GM10266 (cell line): ENCODE measurements around the gene OSBPL8.

Experiments used
- DNase-seq: peaks from one replicate; pipeline ENCODE4 v3.0.0; 2012; ENCODE audit errors: extremely low spot score
- TF ChIP-seq, protein P1 (sequence below): IDR thresholded peaks from 2 replicates; pipeline ENCODE4 v1.5.1; 2012; ENCODE audit warnings: mild to moderate bottlenecking, low read depth; ENCODE audit not compliant: control insufficient read depth, insufficient read depth; ENCODE audit errors: missing control alignments

The OSBPL8 gene, protein sequence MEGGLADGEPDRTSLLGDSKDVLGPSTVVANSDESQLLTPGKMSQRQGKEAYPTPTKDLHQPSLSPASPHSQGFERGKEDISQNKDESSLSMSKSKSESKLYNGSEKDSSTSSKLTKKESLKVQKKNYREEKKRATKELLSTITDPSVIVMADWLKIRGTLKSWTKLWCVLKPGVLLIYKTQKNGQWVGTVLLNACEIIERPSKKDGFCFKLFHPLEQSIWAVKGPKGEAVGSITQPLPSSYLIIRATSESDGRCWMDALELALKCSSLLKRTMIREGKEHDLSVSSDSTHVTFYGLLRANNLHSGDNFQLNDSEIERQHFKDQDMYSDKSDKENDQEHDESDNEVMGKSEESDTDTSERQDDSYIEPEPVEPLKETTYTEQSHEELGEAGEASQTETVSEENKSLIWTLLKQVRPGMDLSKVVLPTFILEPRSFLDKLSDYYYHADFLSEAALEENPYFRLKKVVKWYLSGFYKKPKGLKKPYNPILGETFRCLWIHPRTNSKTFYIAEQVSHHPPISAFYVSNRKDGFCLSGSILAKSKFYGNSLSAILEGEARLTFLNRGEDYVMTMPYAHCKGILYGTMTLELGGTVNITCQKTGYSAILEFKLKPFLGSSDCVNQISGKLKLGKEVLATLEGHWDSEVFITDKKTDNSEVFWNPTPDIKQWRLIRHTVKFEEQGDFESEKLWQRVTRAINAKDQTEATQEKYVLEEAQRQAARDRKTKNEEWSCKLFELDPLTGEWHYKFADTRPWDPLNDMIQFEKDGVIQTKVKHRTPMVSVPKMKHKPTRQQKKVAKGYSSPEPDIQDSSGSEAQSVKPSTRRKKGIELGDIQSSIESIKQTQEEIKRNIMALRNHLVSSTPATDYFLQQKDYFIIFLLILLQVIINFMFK

DNA sequence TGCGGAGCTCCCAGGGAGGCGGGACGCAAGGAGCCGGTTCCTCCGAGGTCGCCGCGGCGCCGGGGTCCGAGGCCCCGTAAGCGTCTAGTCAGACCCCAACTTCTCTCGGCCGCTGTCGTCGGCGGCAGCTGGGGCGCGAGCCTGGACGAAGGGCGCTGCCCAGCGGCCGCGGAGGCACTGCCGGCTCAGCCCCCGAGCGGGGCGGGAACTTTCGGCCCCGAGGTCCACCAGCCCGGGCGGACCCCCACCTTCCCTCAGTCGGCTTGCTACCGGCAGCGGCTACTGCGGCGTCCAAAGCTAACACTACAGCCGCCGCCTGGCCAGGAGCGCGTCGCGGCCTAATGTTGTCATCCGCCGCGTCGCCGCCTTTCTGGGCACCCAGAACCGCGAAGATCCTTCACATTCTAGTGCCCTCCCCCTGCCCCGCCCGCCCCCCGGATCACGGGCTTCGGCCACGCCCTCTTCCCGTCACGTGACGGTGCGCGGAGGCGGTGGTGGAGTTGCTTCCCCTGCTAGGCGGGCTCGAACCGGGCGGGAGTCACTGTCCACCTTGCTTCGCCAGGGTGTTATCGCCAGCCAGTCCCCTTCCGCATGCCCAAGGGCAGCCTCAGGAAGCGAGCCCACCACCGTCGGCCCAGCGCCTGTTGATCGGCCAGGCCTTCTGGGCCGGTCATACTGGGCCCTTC is at the start of gene OSBPL8:
OSBPL8 (minus strand) TSS at position 372 of the 686 bp plus-strand sequence. CDS start 72,220 bp downstream, outside the sequence.
- peak; percentile 90 for DNase-seq

DNA sequence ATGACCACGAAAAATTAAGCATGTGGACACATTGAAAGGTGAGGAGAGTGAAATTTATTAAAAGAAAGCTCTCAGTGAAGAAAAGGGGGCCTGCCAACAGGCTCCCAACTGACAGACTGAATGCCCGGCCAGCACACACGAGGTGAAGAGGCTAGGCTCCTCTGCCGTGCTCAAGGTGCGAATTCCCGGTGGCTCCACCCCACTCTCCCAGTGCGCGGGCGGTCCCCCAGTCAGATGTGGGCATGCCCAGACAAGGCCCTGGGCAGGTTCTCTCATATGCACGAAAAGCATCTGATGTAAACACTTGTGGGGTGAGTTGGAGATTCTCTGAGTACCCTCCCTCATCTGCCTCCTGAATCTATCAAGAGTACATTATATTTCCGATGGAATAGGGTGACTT is 48.5 kb upstream of the OSBPL8 start:
- TF ChIP-seq, protein P1, sequence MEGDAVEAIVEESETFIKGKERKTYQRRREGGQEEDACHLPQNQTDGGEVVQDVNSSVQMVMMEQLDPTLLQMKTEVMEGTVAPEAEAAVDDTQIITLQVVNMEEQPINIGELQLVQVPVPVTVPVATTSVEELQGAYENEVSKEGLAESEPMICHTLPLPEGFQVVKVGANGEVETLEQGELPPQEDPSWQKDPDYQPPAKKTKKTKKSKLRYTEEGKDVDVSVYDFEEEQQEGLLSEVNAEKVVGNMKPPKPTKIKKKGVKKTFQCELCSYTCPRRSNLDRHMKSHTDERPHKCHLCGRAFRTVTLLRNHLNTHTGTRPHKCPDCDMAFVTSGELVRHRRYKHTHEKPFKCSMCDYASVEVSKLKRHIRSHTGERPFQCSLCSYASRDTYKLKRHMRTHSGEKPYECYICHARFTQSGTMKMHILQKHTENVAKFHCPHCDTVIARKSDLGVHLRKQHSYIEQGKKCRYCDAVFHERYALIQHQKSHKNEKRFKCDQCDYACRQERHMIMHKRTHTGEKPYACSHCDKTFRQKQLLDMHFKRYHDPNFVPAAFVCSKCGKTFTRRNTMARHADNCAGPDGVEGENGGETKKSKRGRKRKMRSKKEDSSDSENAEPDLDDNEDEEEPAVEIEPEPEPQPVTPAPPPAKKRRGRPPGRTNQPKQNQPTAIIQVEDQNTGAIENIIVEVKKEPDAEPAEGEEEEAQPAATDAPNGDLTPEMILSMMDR = no peak
- no peak for DNase-seq

More for the DNA sequence above, at the start of gene OSBPL8:
- TF ChIP-seq, protein P1 = peak; percentile 52

DNA sequence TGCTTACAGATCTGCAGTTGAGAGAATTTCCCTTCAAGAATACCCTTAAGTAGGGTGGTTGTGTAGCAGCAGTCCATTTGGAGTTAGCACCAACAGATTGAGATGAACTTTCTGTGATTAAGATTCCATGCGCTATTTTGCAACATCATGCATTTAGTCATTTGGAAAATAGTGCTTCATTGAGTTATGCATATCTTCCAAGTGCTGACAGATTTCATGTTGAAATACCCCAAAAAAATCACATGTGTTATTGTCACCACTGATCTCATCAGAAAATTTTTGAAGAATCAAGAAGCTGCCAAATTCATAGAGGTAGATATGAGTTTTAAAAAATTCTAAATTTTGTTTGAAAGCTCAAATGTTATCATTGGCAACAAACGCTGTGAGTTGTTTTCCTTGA is 35.5 kb upstream of the OSBPL8 start:
- DNase-seq = no peak
- TF ChIP-seq, protein P1 = no peak

DNA sequence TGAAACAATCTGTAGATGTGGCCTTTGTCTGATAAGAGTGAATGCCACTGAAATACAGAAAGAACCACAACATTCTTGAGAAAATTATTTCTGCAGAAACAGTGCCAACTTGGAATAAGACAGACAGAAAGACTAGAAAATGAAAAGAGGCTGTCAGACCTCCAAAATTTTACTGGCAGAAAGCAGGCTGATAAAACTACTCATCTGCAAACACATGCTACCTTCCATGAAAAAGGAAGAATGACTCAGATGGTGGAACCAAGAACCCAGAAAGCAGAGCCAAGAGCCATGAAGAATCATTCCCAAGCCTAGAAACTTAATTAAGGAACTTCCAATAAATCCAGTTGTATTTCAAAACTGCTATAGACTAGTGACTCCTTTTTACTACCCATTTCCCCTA is 31.9 kb upstream of the OSBPL8 start:
- TF ChIP-seq, protein P1 = no peak
- DNase-seq = no peak

DNA sequence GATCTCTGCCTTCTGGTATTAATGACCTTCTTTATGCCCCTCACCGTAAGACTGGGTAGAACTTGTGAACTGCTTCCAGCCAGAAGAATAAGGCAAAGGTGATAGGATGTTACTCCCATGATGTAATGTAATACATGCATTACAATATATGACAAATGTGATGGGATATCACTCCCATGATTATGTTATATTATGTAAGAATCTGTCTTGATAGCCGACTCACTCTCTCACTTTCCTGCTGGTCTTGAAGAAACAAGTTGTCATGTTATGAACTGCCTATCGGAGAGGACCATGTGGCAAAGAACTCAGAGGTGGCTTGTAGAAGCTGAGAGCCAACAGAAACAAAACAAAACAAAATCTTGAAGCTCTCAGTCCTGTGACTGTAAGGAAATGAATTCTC is 30.6 kb upstream of the OSBPL8 start:
- no peak for DNase-seq
- TF ChIP-seq, protein P1 = no peak

DNA sequence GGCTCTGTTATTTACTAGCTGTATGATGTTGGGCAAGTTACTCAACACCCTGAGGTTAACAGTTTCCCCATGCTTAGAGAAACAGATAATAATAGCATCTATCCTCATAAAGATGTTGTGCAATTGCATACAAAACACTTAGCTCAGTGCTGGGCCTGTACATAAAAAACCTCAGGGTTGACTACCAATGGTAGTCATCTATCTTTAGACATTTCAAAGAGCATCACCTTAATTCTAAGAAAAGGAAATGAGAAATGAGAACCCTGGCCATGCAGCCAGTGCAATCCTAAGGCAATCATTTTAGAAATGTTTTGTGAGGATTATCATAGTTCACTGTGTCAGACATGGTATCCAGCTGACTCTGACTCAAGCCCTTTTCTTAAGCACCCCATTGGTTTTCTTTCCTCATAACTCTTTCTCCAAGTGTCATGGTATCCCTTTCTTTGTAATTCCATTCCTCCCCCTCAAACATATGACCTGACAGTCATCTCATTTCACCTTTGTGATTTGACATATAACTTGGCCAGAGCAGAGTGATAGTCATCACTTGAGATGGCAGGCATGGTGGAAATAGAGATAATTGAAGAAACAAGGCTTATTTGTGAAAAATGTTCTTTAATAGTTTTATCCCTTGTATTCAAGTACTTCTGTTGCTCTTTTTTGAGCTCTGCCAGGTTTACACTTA is 29.5 kb upstream of the OSBPL8 start:
- no peak for DNase-seq
- TF ChIP-seq, protein P1 = no peak
